ENCODE measurements around the gene GSG1L2. TPM values are rescaled to one million over a fixed set of nuclear protein-coding genes. Genes with fewer than 3 reads are reported as not detected.

The GSG1L2 gene
- polyA plus RNA-seq, 1 donor (not counting 4 experiments of a cell fraction or from before 2014, with no cell fraction given): not detected

DNA sequence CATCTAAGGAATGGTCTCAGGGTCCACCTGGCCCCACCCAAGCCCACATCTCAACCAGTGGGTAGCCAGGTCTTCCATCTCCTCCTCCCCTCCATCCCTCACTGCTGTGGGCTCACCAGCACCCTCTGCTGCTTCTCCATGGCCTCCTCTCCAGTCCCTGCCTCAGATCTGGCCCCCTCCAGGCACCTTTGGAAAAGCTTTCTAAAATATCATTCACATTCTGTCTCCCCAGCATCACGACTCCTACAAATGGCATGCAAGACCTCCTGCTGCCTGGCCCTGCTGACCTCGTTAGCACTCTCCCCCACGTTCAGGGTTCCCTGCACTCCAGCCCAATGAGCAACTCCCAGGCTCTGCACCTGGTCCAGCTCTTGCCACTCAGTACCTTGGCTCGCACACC lies 17.6 kb upstream of the GSG1L2 start:
- dilution Hi-C loops (cut with MboI; ENCODE audit: extremely low pct_ligation_motif_present, low sequenced_read_pairs): no loop called here
- DNase-seq (ENCODE audit: low read depth, low spot score): no peak
- H3K27me3 ChIP-seq (ENCODE audit: control insufficient read depth, extremely low read depth, insufficient read depth, low read length): no peaks in the 10 kb centered on the region
- no peaks in the 10 kb centered on the region for H3K79me2 ChIP-seq (ENCODE audit: control insufficient read depth, insufficient read depth, low read length)
- H4K20me1 ChIP-seq (ENCODE audit: control insufficient read depth, extremely low read depth, insufficient read depth, low read length): no peaks in the 10 kb centered on the region
- H3K36me3 ChIP-seq (ENCODE audit: control insufficient read depth in 2 of 2, extremely low read depth in 1 of 2, insufficient read depth in 2 of 2, low read length in 2 of 2): no peaks in the 10 kb centered on the region
- no peak overlapping the region for H3K9ac ChIP-seq (ENCODE audit: control insufficient read depth, extremely low read depth, insufficient read depth, low read length)
- H3K4me1 ChIP-seq (ENCODE audit: control insufficient read depth, extremely low read depth, insufficient read depth, low read length): no peaks in the 10 kb centered on the region
- no peak for FAIRE-seq
- no peak overlapping the region for H3K4me2 ChIP-seq (ENCODE audit: control insufficient read depth, extremely low read depth, insufficient read depth, low read depth, low read length)
- H3K27ac ChIP-seq (ENCODE audit: control insufficient read depth, insufficient read depth, low read length): no peak overlapping the region
- TF ChIP-seq CTCF (optimal IDR thresholded peaks at IDR 0.05 in 1 of 3, IDR thresholded peaks at IDR 0.05 in 1 of 3, conservative IDR thresholded peaks at IDR 0.05 in 1 of 3; ENCODE audit: extremely low read depth in 1 of 3, insufficient read depth in 2 of 3, low read length in 3 of 3): no peak
- TF ChIP-seq EZH2 (IDR thresholded peaks at IDR 0.05; ENCODE audit: low read length): no peak
- no peak overlapping the region for H3K4me3 ChIP-seq (ENCODE audit: control insufficient read depth in 2 of 3, extremely low read depth in 1 of 3, insufficient read depth in 2 of 3, low read depth in 1 of 3, low read length in 3 of 3)
- H2AFZ ChIP-seq (ENCODE audit: control insufficient read depth, low read length): no peak overlapping the region
- no peaks in the 10 kb centered on the region for H3K9me3 ChIP-seq (ENCODE audit: control insufficient read depth, low read depth, low read length)
- no peaks in the 10 kb centered on the region for H3K9me1 ChIP-seq (ENCODE audit: control insufficient read depth, extremely low read depth, insufficient read depth, low read length)

- Histone ChIP-seq H3K27me3 (ENCODE audit: control insufficient read depth, extremely low read depth, insufficient read depth, low read length) (no peaks in the 10 kb centered on the region), H3K27ac (ENCODE audit: control insufficient read depth, insufficient read depth, low read length) (no peak overlapping the region), H3K9me1 (ENCODE audit: control insufficient read depth, extremely low read depth, insufficient read depth, low read length) (no peaks in the 10 kb centered on the region), H3K36me3 (ENCODE audit: control insufficient read depth in 2 of 2, extremely low read depth in 1 of 2, insufficient read depth in 2 of 2, low read length in 2 of 2) (no peaks in the 10 kb centered on the region), H3K9me3 (ENCODE audit: control insufficient read depth, low read depth, low read length) (no peaks in the 10 kb centered on the region), H3K4me2 (ENCODE audit: control insufficient read depth, extremely low read depth, insufficient read depth, low read depth, low read length) (no peak overlapping the region), H4K20me1 (ENCODE audit: control insufficient read depth, extremely low read depth, insufficient read depth, low read length) (no peaks in the 10 kb centered on the region), H3K4me1 (ENCODE audit: control insufficient read depth, extremely low read depth, insufficient read depth, low read length) (no peaks in the 10 kb centered on the region), H3K4me3 (ENCODE audit: control insufficient read depth in 2 of 3, extremely low read depth in 1 of 3, insufficient read depth in 2 of 3, low read depth in 1 of 3, low read length in 3 of 3) (no peak overlapping the region), H3K9ac (ENCODE audit: control insufficient read depth, extremely low read depth, insufficient read depth, low read length) (no peak overlapping the region), H3K79me2 (ENCODE audit: control insufficient read depth, insufficient read depth, low read length) (no peaks in the 10 kb centered on the region), H2AFZ (ENCODE audit: control insufficient read depth, low read length) (no peak overlapping the region)
- no peak for FAIRE-seq
- no peak for DNase-seq (ENCODE audit: low read depth, low spot score)
- TF ChIP-seq CTCF (optimal IDR thresholded peaks at IDR 0.05 in 1 of 3, IDR thresholded peaks at IDR 0.05 in 1 of 3, conservative IDR thresholded peaks at IDR 0.05 in 1 of 3; ENCODE audit: extremely low read depth in 1 of 3, insufficient read depth in 2 of 3, low read length in 3 of 3) (no peak), EZH2 (IDR thresholded peaks at IDR 0.05; ENCODE audit: low read length) (no peak)
- dilution Hi-C loops (cut with MboI; ENCODE audit: extremely low pct_ligation_motif_present, low sequenced_read_pairs): no loop called here
These were observed 15.9 kb upstream of the GSG1L2 start for GRCh38 chr17:9837551-9838471.

Data from keratinocyte (primary cell).